HG03175 (cell line): Measurements from ENCODE around the gene RIMS3.

ENCODE experiments used
- ATAC-seq: cut with Tn5 transposase; IDR thresholded peaks from one replicate; pipeline ENCODE4 v1.9.1; 2021; ENCODE audit warnings: mild to moderate bottlenecking, moderate library complexity; ENCODE audit not compliant: unreplicated experiment

RIMS3 gene

DNA sequence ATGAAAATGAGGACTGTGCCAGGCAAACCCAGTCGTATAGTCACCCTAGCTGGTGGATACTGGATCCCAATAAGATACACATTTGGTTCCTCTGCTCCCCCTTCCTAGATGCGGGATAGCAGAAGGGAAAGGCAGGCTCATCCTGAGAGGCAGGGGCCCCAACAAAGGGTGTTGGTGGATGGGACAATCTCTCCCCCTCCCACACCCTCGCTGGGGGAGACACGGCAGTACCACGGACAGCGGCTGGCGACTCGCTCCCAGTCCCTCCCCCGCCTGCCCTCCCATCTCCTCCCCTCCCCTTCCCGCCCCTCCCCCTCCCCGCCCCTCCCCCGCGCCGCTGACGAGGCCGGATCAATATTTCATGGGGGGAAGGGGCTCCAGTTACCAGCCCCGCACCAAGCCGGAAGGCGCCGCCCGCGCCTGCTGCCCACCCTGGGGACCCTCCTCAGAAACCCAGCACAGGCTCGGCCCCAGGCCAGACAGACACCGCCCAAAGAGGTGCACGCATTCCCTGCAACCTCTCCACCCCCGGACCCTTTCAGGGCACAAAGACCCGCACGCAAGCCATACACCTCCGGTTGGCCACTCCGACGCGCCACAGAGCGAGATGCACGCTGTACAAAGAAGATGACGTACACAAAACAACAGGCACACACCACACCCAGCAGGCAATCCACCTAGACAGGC lies 11.5 kb downstream of the RIMS3 start:
- no peak for ATAC-seq

DNA sequence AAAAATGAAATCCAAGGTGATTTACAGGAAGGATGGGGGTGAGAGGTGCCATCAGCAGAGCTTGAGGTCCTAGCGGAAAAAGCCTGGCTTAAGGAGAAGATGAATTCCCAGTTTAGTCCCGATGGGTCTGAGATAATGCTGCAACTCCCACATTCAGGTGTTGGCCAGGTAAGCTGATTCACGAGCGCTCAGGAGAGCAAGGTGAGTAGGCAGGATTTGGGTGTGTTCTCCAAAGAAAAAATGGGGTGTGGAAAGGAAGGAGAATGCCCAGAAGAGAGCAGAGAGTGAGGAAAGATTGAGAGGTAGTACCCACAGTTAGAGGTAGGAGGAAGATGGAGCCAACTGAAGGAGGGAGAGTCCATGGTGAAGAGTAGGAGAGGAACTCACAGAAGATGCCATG lies 12.5 kb downstream of the RIMS3 start:
- no peak for ATAC-seq

DNA sequence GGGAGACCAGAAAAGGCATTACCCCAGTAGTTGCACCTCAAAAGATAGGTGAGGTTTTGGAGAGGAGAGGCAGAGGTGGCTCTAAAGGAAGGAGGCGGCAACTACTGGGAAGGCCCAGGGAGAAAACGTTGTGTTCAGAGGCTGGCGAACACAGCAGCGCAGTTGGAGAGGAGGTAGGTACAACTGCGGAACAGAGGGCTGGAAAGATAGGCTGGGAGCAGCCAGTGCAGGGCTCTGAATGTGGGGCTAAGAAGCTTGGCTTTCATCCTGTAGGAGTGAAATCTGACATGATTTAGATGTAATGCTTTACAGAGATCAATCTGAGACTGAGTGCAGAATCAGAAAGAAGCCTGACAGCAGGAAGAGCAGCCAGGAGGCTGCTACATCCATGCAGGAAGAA lies 13.0 kb downstream of the RIMS3 start:
- no peak for ATAC-seq

DNA sequence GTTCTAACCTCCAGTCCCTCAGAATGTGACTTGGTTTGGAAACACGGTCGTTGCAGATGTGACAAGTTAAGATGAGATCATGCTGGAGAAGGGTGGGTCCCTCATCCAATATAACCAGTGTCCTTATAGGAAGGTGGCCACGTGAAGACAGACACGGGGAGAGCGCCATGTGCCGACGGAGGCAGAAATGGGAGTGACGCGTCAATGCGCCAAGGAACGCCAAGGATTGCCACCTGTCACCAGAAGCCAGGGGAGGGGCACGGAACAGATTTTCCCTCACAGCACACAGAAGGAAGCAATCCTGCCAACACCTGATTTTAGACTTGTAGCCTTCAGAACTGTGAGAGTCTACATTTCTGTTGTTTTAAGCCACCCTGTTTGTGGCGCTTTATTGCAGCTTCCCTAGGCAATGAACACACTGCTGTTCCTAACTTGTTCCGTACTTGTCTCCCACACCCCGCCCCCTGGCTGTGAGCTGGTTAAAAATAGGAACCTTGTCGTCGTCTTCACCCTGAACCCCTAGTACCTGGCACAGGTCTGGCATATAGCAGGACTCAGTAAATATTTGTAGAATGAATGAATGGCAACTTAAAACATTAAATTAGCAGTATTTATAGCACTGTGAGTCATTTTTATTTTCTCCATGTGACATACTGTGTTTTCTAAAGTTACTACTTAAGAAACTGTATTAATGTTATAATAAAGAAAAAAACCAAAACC lies 14.2 kb downstream of the RIMS3 start:
- no peak for ATAC-seq

DNA sequence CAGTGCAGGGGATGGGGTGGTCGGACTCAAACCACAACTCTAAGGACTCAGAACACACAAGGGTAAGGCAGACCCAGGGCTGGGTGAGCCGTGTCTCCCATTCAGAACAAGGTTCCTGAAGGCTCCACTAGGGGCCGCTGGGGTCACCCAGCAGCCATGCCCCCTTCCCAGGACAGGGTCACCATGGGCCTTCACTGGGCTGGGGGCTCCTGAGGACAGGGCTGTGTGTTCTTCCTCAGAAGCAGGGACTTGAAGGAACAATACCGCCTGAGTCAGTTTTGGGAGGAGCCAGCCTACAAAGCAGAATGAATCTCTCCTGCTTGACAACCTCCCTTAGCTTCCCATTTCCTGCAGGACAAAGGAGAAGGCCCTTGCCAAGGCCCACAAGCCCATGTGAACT lies 15.4 kb downstream of the RIMS3 start:
- no peak for ATAC-seq

DNA sequence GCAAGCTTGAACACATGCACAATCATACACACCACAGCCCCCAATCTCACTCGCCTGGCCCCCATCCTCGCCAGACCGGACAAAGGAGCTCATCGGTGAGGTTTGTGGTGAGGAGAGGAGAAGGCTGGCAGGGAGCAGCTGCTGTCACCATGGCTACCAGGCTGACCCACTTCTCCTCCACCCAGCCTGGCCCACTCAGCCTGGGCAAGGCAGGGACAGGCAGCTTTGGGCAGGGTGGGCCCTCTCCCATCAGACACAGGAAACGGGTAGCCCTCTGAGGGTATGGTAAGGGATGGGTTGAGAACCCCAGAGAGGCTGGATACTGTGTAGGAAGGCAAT lies 15.9 kb downstream of the RIMS3 start:
- no peak for ATAC-seq

DNA sequence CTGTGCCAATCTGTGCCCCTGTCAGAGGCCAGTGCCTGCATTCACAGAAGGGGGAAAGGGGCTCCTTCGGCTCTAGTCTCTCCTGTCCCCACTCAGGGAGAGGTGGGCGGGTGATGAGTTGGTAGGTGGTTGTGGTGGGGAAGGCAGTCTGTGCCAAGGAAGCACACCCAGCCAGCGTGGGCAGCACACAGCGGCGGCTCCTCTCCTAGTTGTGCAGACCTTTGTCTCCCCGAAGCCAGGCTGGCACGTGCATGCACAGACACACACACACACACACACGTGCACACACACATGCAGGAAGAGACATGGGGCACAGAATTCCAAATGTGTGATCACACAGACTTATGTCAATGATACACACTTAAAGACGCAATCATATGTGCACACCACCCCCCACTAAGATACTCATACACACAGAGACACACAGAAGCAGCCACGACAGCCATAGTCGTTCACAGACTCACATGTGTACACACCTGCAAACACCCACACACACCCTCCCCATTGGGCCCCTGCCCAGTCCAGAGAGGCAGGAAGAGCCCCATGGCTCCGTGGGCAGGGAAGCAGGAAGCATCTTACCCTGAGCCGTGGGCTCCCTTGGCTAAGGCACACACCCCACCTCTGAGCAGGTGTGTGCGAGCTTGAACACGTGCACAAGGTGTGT lies 16.4 kb downstream of the RIMS3 start:
- no peak for ATAC-seq

DNA sequence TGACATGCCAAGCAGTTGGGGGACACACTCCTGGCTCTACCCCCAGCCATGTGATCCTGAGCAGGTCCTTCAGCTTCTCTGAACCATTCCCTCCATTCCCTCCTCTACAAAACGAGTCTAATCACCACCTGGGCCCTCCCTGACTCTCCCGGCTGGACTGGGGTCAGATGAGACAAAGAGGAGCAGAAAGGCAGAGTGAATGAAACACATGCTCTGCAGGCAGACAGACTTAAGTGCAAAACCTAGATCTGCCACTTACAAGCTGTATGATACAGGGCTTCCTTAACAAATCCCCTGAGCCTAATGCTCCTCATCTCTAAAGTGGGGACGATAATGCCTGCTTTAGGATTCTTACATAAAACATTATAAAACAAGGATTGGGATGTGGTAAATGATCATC lies 17.3 kb downstream of the RIMS3 start:
- no peak for ATAC-seq

DNA sequence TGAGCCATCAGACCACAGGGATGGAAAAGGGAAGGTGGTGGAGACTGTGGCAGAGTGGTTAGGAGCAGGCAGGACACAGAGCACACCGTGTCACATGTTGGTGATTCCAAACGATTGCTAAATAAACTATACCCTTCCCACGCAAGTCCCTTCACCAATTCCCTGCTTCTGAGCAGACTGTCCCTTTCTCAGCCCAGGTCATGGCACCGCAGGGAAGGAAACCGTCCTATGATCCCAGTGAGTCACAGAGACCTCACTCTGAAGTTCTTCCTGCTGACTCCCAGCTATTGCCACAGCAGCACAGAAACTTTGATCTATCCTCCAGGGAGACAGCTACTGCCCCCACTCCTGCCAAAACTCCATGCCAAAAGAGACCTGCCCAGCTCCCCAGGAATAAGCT lies 19.2 kb downstream of the RIMS3 start:
- ATAC-seq, result no peak

DNA sequence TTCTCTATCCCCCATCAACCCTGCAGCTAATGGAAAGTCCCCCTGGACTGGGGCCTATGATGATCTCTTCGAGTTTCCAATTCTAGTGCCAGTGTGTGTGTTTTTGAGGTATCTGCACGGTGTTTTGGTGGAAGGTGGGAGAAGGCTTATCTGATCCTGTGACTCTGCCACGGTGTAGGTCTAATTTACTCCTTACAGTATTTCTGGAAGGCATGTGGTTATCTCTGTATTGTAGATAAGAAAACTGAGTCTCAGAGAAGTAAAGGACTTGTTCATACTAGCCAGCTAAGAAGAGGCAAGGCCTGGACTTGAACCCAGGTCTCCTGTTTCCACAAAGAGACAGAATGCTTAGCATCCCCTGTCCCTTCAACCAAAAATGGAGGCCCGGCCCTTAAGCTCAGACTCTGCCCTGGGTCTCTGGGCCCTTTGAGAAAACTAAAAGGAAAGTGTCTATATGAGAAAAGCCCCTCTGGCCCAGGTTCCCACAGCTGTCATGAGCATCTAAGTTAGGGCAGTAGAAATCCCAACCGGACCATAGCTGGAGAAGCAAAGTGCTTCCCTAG lies 20.3 kb downstream of the RIMS3 start:
- no peak for ATAC-seq

DNA sequence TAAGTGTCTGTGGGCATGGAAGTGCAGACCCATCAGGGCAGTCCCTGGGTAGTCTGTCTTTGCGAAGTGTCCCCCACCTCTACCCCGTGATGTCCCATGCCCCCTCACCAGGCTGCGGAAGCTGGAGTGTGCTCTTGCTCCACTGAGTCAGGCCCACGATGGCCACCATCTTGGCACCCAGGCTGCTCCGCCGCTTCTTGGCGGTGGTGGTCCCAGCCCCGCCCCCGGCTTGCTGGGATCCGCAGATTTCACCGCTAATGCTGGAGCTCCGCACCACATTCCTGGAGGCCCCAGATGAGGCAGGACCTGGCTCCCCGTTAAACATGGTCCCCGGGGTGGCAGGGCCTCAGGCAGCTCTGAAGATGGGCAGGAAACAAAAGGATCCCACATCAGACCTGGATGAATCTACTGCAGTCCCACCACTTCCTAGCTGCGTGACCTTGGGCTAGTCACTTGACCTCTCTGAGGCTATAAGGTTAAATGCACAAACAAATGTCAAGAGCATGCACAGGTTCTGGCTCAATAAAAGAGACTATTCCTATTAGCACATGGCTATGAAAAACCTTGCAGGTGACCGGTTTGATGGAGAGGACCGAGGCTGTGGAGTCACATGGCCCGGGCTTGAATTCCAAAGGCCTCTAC lies 23.8 kb downstream of the RIMS3 start:
- no peak for ATAC-seq

DNA sequence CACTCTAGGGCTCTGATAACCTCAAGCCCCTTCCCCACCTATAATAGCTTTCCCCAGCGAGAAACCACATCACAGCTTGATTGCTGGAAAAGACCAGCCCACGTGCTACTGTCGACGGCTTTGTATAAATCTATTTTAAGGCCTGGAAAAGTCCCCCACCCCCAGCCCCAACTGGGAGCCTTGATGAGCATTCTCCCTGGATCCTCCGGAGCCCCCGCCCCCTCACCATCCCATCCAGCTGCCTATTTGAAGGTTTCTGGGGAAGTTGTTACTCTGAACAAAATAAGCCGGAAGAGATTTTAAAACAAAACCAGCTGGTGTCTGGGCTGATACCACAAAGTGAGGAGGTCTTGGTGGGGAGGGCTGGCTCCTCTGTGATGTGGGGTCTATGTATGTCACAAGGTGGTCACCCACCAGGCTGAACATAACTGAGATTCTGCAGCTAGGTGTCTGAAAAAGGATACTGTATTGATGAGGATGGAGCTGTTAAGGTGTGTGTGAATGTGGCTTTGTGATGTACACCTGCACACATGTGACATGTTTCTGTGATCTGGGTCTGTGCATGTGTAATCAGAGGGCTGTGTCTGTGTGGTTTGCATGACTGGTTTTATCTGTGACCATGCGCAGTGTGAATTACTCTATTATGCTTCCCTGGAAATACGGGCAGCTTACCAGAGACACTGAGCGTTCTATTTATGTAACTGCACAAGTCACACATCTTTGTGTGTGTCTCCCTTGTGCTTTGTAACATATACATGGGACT lies 25.0 kb downstream of the RIMS3 start:
- no peak for ATAC-seq

DNA sequence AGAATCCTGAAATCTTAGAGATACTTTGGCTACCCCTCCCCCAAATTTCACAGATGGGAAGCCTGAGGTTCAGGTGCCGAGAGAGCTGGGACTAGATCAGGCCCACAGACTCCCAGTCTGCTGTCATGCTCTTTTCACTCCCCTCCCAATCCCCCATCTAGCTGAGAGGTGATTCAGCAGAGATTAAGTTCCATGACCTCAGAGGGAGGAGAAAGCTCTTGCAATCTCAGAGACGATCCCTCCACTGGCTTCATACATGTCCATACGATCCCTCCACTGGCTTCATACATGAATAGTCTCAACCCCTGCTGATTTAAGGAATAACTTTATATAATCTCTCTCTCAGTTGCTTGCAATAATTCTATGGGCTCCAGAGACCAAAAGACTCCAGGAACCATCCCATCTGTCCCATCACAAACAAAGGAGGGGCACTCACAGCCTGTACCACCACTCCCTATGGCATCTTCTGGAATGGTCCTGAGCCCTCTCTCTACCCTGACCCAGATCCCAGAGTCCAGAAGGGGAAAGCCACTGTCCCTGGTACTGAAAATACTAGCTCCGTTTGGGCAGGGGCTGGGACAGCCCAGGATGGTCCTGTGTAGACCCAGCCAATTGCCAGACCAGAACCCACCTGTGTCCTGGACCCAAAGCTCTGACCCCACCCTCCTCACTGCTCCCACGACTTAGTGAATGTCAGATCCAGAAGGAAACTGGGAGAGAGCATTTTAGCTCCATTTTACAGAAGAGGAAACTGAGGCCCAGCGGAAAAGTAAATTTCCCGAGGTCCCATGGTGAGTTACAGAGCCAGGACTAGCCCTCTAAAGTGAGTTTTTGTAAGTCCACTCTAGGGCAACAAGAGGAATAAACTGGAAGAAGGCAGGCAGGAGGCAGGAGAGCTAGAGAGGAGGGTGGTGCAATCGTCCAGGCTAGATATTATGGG lies 27.1 kb downstream of the RIMS3 start:
- ATAC-seq, result no peak

DNA sequence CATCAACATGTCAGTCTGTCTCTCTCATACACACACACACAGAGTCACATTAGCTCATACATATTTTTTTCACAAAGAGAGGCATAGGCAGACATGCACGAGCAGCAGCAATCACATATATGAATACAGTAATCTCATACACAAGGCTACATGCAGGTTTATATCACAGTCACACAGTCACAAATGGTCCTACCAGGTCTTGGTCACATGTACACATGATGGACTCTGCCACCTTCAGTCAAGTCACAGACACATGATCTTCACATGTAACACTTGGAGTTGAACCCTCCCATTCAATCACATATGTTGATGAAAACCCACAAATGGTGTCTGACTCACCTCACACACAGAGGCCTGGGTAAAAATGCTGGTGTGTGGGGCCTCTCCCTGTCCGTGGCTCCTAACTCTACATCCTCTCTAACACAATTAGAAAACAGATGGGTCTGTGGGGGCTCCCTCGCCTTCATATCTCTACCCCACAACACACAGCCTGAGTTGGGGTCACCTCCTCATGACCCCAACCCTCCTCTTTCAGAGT lies 27.9 kb downstream of the RIMS3 start:
- no peak for ATAC-seq

DNA sequence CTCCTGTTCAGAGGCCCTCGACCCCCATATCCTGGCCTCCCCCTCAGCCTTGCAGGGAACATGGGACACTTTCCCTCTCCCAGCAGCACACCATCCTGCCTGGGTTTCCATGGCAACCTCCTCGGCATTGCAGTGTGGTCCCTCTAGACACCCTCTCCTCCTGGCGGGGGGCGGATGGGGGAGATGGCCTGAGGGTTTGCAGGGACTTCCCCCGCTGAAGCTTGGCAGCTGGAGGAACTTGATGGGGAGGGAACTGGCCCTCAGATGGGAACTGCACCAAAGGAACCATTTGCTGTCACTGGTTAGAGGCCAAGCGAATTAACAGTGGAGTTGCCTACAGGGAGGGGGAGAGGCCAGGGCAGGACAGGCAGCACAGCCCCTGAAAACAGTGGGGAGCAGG lies 28.7 kb downstream of the RIMS3 start:
- ATAC-seq, result no peak

DNA sequence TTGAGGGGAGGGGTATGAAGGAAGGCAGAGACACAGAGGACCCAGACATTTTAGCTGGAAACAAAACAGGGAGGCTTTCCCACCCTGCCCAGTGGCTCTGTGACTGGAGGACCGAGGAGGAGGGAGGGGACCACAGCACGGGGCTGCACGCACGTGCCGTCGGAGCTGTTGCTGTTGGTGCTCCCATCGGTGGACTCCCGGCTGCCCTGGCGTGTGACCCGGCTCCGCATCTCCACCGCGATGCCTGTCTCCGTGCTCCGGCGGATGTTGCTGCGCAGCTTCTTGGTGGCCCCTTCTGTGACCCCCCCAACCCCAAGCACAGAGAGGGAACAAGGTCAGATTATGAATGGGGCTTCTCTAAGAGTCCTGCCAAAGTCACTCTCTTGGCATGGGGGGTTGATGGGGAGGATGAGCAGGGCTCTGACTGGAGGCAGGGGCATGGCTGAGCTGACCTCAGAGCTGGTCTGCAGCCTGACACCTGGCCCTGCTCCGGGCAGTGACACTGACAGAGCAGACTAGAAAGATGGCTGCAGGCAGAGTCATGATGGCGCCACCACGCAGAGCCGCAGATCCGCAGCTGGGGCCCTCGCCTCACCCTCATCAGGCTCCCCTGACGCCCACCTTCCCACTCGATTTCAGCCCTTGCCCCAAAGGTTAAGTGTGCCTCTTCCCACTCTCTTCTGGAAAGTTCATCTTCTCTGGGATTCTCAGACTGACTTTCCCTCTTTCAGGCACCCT lies 29.6 kb downstream of the RIMS3 start:
- ATAC-seq, result no peak

DNA sequence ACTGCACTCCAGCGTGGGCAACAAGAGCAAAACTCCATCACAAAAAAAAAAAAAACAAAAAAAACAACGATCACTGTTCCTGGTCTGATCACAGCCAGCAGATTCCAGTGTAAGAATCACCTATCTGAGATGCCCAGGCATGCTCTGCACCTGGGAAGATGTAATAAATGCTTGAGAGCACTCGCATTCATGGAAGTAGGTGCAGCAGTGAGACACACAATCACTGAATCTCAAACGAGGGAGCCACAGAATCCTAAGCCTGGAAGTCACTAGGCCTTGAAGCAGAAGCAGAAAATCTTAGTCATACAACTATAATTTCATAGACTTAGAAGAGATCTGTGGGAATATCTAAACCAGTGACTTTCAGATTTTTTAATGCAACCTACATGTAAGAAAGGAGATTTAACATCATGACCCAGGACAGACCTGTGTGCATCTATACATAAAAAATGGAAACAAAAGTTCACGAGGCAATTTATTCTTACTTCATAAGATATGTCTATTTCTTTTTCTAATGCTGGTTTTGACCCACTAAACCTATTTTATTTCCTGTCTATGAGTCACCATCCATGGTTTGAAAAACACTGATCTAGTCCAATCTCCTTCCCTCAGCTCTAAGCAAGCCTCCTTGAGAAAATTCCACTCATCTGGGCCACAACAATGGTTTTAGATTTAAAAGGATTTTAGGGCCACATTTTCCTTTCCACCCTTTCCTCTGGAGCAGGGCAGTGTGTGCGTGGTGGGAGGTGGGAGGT lies 30.4 kb downstream of the RIMS3 start:
- no peak for ATAC-seq

DNA sequence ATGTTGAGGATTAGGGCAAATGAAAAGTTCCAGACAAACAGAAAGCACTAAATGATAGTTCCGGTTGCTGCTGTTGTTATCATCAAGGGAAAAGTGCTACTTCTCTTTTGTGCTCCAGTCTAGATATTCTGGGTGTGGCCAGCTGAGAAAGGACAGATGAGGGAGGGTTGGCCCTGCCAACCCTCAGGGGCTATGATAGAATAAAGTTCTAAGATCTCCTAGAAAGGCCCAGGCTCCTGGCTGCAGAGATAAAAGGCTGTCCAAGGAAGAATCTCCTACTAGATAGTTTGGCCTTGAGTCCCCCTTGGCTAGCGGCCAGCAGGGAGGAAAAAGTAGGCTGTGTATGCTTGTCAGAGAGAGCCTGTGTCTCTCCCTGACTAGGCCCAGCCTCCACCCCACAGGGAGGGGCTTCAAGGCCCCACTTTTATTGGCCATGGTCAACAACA lies 31.5 kb downstream of the RIMS3 start:
- ATAC-seq, result no peak
